GM23338 (cell line): ENCODE results near the gene UCN3. TPM values are rescaled to one million over a fixed set of nuclear protein-coding genes. Genes with fewer than 3 reads are reported as not detected.
A peak's percentile ranks its signal among the peaks of the same experiment; 100 is the strongest.
"Not testable (repeated sequence)": the region's sequence is repeated elsewhere in the genome, so short reads cannot be mapped to it uniquely, and the experiment has no call there.

Experiments used
- ATAC-seq: fragments of 200-7000 bp; cut with Tn5 transposase; 3 replicates; pipeline ENCODE4 v1.9.1; 2020
- DNase-seq: peaks from one replicate; pipeline ENCODE4 v3.0.0-alpha.2; 2015; ENCODE audit warnings: low spot score
- H2AFZ ChIP-seq: fragments of 200-600 bp; sonication (generic); 2 replicates; pipeline ENCODE4 v1.8.0; 2016; ENCODE audit warnings: antibody characterized with exemption, mild to moderate bottlenecking, moderate library complexity
- H3F3A ChIP-seq: fragments of 200-600 bp; sonication (generic); replicated peaks from 2 replicates; pipeline ENCODE4 v1.8.0; 2017; ENCODE audit warnings: antibody characterized with exemption, mixed run types, low read depth
- H3K27ac ChIP-seq: fragments of 200-600 bp; sonication (generic); 2 replicates; pipeline ENCODE4 v1.6.1; 2016; ENCODE audit warnings: low read depth
- H3K27me3 ChIP-seq: fragments of 200-600 bp; sonication (generic); 2 replicates; pipeline ENCODE4 v1.8.0; 2016; ENCODE audit warnings: mild to moderate bottlenecking, mixed run types, moderate library complexity; ENCODE audit not compliant: insufficient read depth
- H3K36me3 ChIP-seq: fragments of 200-600 bp; sonication (generic); 2 replicates; pipeline ENCODE4 v1.8.0; 2016; ENCODE audit warnings: mild to moderate bottlenecking; ENCODE audit not compliant: insufficient read depth
- H3K4me1 ChIP-seq: fragments of 200-600 bp; sonication (generic); 2 replicates; pipeline ENCODE4 v1.8.0; 2016; ENCODE audit warnings: mild to moderate bottlenecking, moderate library complexity; ENCODE audit not compliant: insufficient read depth
- H3K4me2 ChIP-seq: fragments of 200-600 bp; sonication (generic); 2 replicates; pipeline ENCODE4 v1.7.1; 2017; ENCODE audit warnings: mixed run types
- H3K4me3 ChIP-seq: fragments of 200-600 bp; sonication (generic); 2 replicates; pipeline ENCODE4 v1.6.1; 2016; ENCODE audit warnings: mixed run types
- H3K79me2 ChIP-seq: fragments of 200-600 bp; sonication (generic); replicated peaks from 2 replicates; pipeline ENCODE4 v1.8.0; 2017; ENCODE audit warnings: mild to moderate bottlenecking; ENCODE audit not compliant: insufficient read depth
- H3K9me2 ChIP-seq: fragments of 200-600 bp; sonication (generic); 2 replicates; pipeline ENCODE4 v1.8.0; 2017; ENCODE audit not compliant: insufficient read depth
- H4K20me1 ChIP-seq: fragments of 200-600 bp; sonication (generic); replicated peaks from 2 replicates; pipeline ENCODE4 v1.8.0; 2017; ENCODE audit warnings: mild to moderate bottlenecking; ENCODE audit not compliant: insufficient read depth
- H3K27ac Mint-ChIP-seq: 2 replicates; pipeline ENCODE4 v1.8.0; 2020; ENCODE audit warnings: inconsistent platforms, mild to moderate bottlenecking, moderate library complexity, mixed read lengths
- H3K27me3 Mint-ChIP-seq: 3 replicates; pipeline ENCODE4 v1.8.0; 2022; ENCODE audit warnings: low read depth, mild to moderate bottlenecking, moderate library complexity, mixed read lengths, inconsistent platforms; ENCODE audit not compliant: insufficient read depth, poor library complexity
- H3K36me3 Mint-ChIP-seq: 3 replicates; pipeline ENCODE4 v1.8.0; 2021; ENCODE audit warnings: low read depth, mild to moderate bottlenecking, inconsistent platforms, moderate library complexity, mixed read lengths
- H3K4me1 Mint-ChIP-seq: 3 replicates; pipeline ENCODE4 v1.8.0; 2020; ENCODE audit warnings: mild to moderate bottlenecking, inconsistent platforms, mixed read lengths
- H3K4me3 Mint-ChIP-seq: 3 replicates; pipeline ENCODE4 v1.8.0; 2021; ENCODE audit warnings: moderate library complexity, mild to moderate bottlenecking, inconsistent platforms, mixed read lengths
- H3K9me3 Mint-ChIP-seq: 3 replicates; pipeline ENCODE4 v1.8.0; 2020; ENCODE audit warnings: moderate library complexity, mild to moderate bottlenecking, inconsistent platforms, mixed read lengths
- CREB1 ChIP-seq: fragments of 250-450 bp; sonication (Bioruptor Pico); IDR thresholded peaks from 2 replicates; pipeline ENCODE4 v1.5.0; 2020; ENCODE audit warnings: low read depth, mild to moderate bottlenecking, moderate library complexity
- CTCF ChIP-seq, 2 experiments: fragments of 200-600 bp in 1 of 2; sonication (generic) in 1 of 2; conservative IDR thresholded peaks; 2 replicates each; pipeline versions ENCODE4 v1.5.1 to v1.6.1; 2016 to 2017; ENCODE audit warnings: antibody characterized with exemption in 2 of 2, low read depth in 2 of 2, mild to moderate bottlenecking in 2 of 2, moderate library complexity in 1 of 2
- ETS1 ChIP-seq: IDR thresholded peaks from 2 replicates; pipeline ENCODE4 v1.6.1; 2016; ENCODE audit warnings: antibody characterized with exemption
- EZH2 ChIP-seq: fragments of 200-600 bp; sonication (generic); IDR thresholded peaks from one replicate; pipeline ENCODE4 v1.8.0; 2017; ENCODE audit warnings: antibody characterized with exemption, mild to moderate bottlenecking, low read depth; ENCODE audit not compliant: unreplicated experiment
- EZH2phosphoT487 ChIP-seq: fragments of 200-600 bp; sonication (generic); IDR thresholded peaks from one replicate; pipeline ENCODE4 v1.8.1; 2018; ENCODE audit warnings: antibody characterized with exemption; ENCODE audit not compliant: unreplicated experiment
- POLR2AphosphoS5 ChIP-seq: IDR thresholded peaks from 2 replicates; pipeline ENCODE4 v1.6.1; 2016; ENCODE audit warnings: antibody characterized with exemption, low read depth
- STAT1 ChIP-seq: IDR thresholded peaks from one replicate; pipeline ENCODE4 v1.6.1; 2016; ENCODE audit warnings: antibody characterized with exemption; ENCODE audit not compliant: unreplicated experiment
- ZNF114 ChIP-seq: fragments of 250-450 bp; sonication (Bioruptor Pico); IDR thresholded peaks from 2 replicates; pipeline ENCODE4 v1.5.0; 2020; ENCODE audit warnings: mild to moderate bottlenecking, moderate library complexity
- ZNF331 ChIP-seq: fragments of 250-450 bp; sonication (Bioruptor Pico); IDR thresholded peaks from 2 replicates; pipeline ENCODE4 v1.5.0; 2020; ENCODE audit warnings: low read depth, mild to moderate bottlenecking, moderate library complexity
- polyA plus RNA-seq: library from polyadenylated mRNA; unstranded; fragments of >200 nt; fragmentation: Nextera tagmentation; extraction: Ambion mirVana; gene quantifications from 2 replicates; pipeline ENCODE4 v1.2.1, GENCODE V29; 2016
- total RNA-seq: library from RNA; depleted of rRNA; stranded (reverse); fragments of >200 nt; shearing (Covaris generic); gene quantifications from 2 replicates; pipeline ENCODE4 v1.2.3, GENCODE V29; 2014
- TF ChIP-seq, protein P1 (sequence below): IDR thresholded peaks from one replicate; pipeline ENCODE4 v1.6.1; 2018; ENCODE audit warnings: antibody characterized with exemption; ENCODE audit not compliant: unreplicated experiment

Gene UCN3
- total and polyA plus RNA-seq, 2 experiments from 2014 or later = not detected

DNA sequence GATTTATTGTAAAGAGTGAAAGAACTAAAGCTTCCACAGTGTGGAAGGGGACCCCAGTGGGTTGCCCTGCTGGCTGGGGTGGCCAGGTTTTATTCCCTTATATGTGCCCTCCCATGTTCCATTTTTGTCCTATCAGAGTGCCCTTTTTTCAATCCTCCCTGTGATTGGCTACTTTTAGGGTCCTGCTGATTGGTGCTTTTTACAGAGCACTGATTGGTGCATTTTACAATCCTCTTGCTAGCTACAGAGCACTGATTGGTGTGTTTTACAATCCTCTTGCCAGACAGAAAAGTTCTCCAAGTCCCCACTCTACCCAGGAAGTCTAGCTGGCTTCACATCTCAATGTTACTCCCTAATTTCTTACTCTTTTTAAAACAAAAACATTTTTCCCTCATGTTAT, 46.0 kb downstream of the UCN3 start:
- H3K27me3 ChIP-seq, H3K9me2 ChIP-seq, H3K36me3 ChIP-seq, H3F3A ChIP-seq, H3K27ac Mint-ChIP-seq, H3K4me2 ChIP-seq, H3K4me3 ChIP-seq, H4K20me1 ChIP-seq, H3K27ac ChIP-seq, H3K4me1 Mint-ChIP-seq, DNase-seq, ATAC-seq, H3K27me3 Mint-ChIP-seq, H3K4me3 Mint-ChIP-seq, H2AFZ ChIP-seq: not testable (repeated sequence)
- Mint-ChIP-seq H3K36me3 (peaks cover 15% of the 10 kb centered on the region; the same call in 2 of the 3 replicates), H3K9me3 (peaks cover 26% of the 10 kb centered on the region)
- Histone ChIP-seq H3K4me1 (peaks cover 23% of the 10 kb centered on the region), H3K79me2 (peaks cover 28% of the 10 kb centered on the region)

DNA sequence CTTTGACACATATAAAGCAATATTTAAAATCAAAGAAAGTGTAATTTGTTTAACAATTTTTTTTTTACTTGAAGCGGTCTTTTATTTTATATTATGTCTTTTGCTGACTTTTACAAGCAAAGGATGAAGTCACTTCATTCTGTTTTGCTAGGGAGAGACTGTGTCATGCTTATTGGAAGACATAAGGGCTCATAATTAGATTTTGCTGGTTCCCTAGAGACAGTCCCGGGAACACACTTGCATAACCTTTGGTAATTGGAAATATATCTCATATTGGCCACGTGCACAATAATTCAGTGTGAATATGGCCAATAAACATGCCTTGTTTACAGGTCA, 47.1 kb downstream of the UCN3 start:
- Mint-ChIP-seq H3K27ac (no peak overlapping the region), H3K9me3 (peaks cover 18% of the 10 kb centered on the region)
- ATAC-seq = no peak
- TF ChIP-seq ZNF331 (CRISPR knock-in tag) (no peak), POLR2AphosphoS5 (no peak), STAT1 (no peak), ZNF114 (CRISPR knock-in tag) (no peak), ETS1 (no peak), EZH2phosphoT487 (no peak), CTCF (conservative IDR thresholded peaks at IDR 0.05; ENCODE audit: low read depth in 2 of 2) (no peak), EZH2 (no peak), CREB1 (CRISPR knock-in tag) (no peak)
- TF ChIP-seq, protein P1, sequence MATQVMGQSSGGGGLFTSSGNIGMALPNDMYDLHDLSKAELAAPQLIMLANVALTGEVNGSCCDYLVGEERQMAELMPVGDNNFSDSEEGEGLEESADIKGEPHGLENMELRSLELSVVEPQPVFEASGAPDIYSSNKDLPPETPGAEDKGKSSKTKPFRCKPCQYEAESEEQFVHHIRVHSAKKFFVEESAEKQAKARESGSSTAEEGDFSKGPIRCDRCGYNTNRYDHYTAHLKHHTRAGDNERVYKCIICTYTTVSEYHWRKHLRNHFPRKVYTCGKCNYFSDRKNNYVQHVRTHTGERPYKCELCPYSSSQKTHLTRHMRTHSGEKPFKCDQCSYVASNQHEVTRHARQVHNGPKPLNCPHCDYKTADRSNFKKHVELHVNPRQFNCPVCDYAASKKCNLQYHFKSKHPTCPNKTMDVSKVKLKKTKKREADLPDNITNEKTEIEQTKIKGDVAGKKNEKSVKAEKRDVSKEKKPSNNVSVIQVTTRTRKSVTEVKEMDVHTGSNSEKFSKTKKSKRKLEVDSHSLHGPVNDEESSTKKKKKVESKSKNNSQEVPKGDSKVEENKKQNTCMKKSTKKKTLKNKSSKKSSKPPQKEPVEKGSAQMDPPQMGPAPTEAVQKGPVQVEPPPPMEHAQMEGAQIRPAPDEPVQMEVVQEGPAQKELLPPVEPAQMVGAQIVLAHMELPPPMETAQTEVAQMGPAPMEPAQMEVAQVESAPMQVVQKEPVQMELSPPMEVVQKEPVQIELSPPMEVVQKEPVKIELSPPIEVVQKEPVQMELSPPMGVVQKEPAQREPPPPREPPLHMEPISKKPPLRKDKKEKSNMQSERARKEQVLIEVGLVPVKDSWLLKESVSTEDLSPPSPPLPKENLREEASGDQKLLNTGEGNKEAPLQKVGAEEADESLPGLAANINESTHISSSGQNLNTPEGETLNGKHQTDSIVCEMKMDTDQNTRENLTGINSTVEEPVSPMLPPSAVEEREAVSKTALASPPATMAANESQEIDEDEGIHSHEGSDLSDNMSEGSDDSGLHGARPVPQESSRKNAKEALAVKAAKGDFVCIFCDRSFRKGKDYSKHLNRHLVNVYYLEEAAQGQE = no peak

More for the DNA sequence above, 47.1 kb downstream of the UCN3 start:
- peak overlapping the region; percentile 90 for H2AFZ ChIP-seq
- peaks cover 17% of the 10 kb centered on the region for H3K4me1 Mint-ChIP-seq
- peaks cover 35% of the 10 kb centered on the region for H3K4me1 ChIP-seq
- no peak overlapping the region; the same call in 2 of the 3 replicates for H3K4me3 Mint-ChIP-seq
- H3F3A ChIP-seq = no peaks in the 10 kb centered on the region
- DNase-seq = no peak
- no peaks in the 10 kb centered on the region for H3K9me2 ChIP-seq
- no peaks in the 10 kb centered on the region; the same call in 1 of the 2 replicates for H3K36me3 ChIP-seq
- H3K36me3 Mint-ChIP-seq = peaks cover 10% of the 10 kb centered on the region; the same call in 2 of the 3 replicates
- peaks cover 40% of the 10 kb centered on the region for H3K79me2 ChIP-seq
- peak overlapping the region; percentile 69 for H3K4me2 ChIP-seq
- peak overlapping the region; percentile 61; the same call in 1 of the 2 replicates for H3K27ac ChIP-seq
- no peaks in the 10 kb centered on the region for H3K27me3 Mint-ChIP-seq
- no peaks in the 10 kb centered on the region for H3K27me3 ChIP-seq
- peak overlapping the region; percentile 82; the same call in 1 of the 2 replicates for H3K4me3 ChIP-seq
- H4K20me1 ChIP-seq = 0 out of 2 replicates have a peak, but pooled peaks cover 15% of the 10 kb centered on the region
